HepG2 (cell line): Measurements from ENCODE around the gene UNG. TPM values are rescaled to one million over a fixed set of nuclear protein-coding genes. Genes with fewer than 3 reads are reported as not detected.

Experiments
- ATAC-seq: fragments of 200-7000 bp; cut with Tn5 transposase; 3 replicates; pipeline ENCODE4 v1.9.1; 2020; ENCODE audit warnings: mild to moderate bottlenecking, moderate library complexity
- BruUV-seq: library from RNA; stranded (reverse); fragments of 400-500 nt; replicated peaks from 2 replicates; lab custom pipeline; 2021; lab: Mats Ljungman, UMichigan
- CTCF ChIA-PET: fragments of 300-600 bp; formaldehyde crosslinking; extraction: SDS; loops from one replicate; lab custom pipeline; 2021; ENCODE audit warnings: low total read pairs, inconsistent platforms, low intra/inter-chr PET ratio; lab: Yijun Ruan, JAX
- POLR2A ChIA-PET: fragments of 350-600 bp; sonication (Branson Sonifier 250); formaldehyde crosslinking; loops from one replicate; lab custom pipeline; 2020; ENCODE audit warnings: antibody characterized with exemption, inconsistent platforms; lab: Yijun Ruan, JAX
- DNase-seq: peaks from one replicate; pipeline ENCODE4 v3.0.0-alpha.2; 2015; ENCODE audit warnings: low spot score
- FAIRE-seq: peaks from 3 replicates; lab custom pipeline; 2011; peaks lifted over from hg19 to GRCh38; lab: Jason Lieb, UNC
- H2AFZ ChIP-seq: one replicate; pipeline ENCODE4 v1.6.1; 2011; ENCODE audit warnings: low read length, inconsistent platforms
- H3K27ac ChIP-seq: fragments of 300-600 bp; 3 replicates; pipeline ENCODE4 v1.8.0; 2011; ENCODE audit warnings: mixed run types, mild to moderate bottlenecking, mixed read lengths, low read length, inconsistent platforms; ENCODE audit not compliant: insufficient read depth; ENCODE audit errors: extremely low read length
- H3K27me3 ChIP-seq, 2 experiments: fragments of 200-600 bp in 1 of 2; 2 replicates in 1 of 2; 3 replicates in 1 of 2; pipeline versions ENCODE4 v1.6.0 to v1.8.0; 2011; ENCODE audit warnings: low read length in 2 of 2, mild to moderate bottlenecking in 2 of 2, moderate library complexity in 2 of 2, inconsistent platforms in 1 of 2; ENCODE audit not compliant: insufficient read depth in 2 of 2, control insufficient read depth in 1 of 2
- H3K36me3 ChIP-seq, 2 experiments: fragments of 200-600 bp in 1 of 2; replicated peaks in 1 of 2; 2 replicates in 1 of 2; 3 replicates in 1 of 2; pipeline versions ENCODE4 v1.5.1 to v1.8.0; 2011; ENCODE audit warnings: low read length in 2 of 2, inconsistent platforms in 1 of 2; ENCODE audit not compliant: insufficient read depth in 2 of 2, control insufficient read depth in 1 of 2
- H3K4me1 ChIP-seq: 2 replicates; pipeline ENCODE4 v1.5.1; 2012; ENCODE audit warnings: low read length, inconsistent platforms; ENCODE audit not compliant: insufficient read depth
- H3K4me2 ChIP-seq: 2 replicates; pipeline ENCODE4 v1.6.0; 2011; ENCODE audit warnings: low read depth, low read length, inconsistent platforms
- H3K4me3 ChIP-seq, 3 experiments: fragments of 200-600 bp in 1 of 3; sonication (generic), shearing (Covaris generic) in 1 of 3; replicated peaks in 1 of 3; 2 replicates each; pipeline ENCODE4 v1.5.1; 2011 to 2016; ENCODE audit warnings: low read length in 3 of 3, inconsistent platforms in 2 of 3, low read depth in 2 of 3, mild to moderate bottlenecking in 2 of 3, control low read depth in 1 of 3, mixed read lengths in 1 of 3; ENCODE audit not compliant: insufficient read depth in 1 of 3
- H3K79me2 ChIP-seq: one replicate; pipeline ENCODE4 v1.6.1; 2011; ENCODE audit warnings: low read length, inconsistent platforms; ENCODE audit not compliant: insufficient read depth
- H3K9ac ChIP-seq: 2 replicates; pipeline ENCODE4 v1.6.0; 2011; ENCODE audit warnings: mild to moderate bottlenecking, low read depth, low read length, inconsistent platforms; ENCODE audit not compliant: insufficient read depth
- H3K9me3 ChIP-seq: 2 replicates; pipeline ENCODE4 v1.5.1; 2012; ENCODE audit warnings: mild to moderate bottlenecking, low read length
- H4K20me1 ChIP-seq: 2 replicates; pipeline ENCODE4 v1.6.0; 2011; ENCODE audit warnings: inconsistent platforms, mild to moderate bottlenecking, low read length, moderate library complexity; ENCODE audit not compliant: insufficient read depth
- CEBPG ChIP-seq: IDR thresholded peaks from 2 replicates; pipeline ENCODE4 v1.6.1; 2016
- HNRNPL ChIP-seq: fragments of 200-400 bp; formaldehyde crosslinking; IDR thresholded peaks from 2 replicates; pipeline ENCODE4 v1.6.1; 2017; ENCODE audit warnings: mild to moderate bottlenecking, low read depth, low read length
- SRSF9 ChIP-seq: fragments of 200-400 bp; formaldehyde crosslinking; IDR thresholded peaks from 2 replicates; pipeline ENCODE4 v1.6.1; 2018; ENCODE audit warnings: borderline replicate concordance, mild to moderate bottlenecking, low read depth, low read length; ENCODE audit not compliant: insufficient read depth, poor library complexity, severe bottlenecking
- ZMYM2 ChIP-seq: sonication (generic); formaldehyde crosslinking; IDR thresholded peaks from 2 replicates; pipeline ENCODE4 v1.8.0; 2022; ENCODE audit warnings: mild to moderate bottlenecking, missing genetic modification reagents
- ZNF124 ChIP-seq: sonication (generic); formaldehyde crosslinking; IDR thresholded peaks from 2 replicates; pipeline ENCODE4 v1.4.0; 2020; ENCODE audit warnings: missing genetic modification reagents
- ZNF30 ChIP-seq: sonication (generic); formaldehyde crosslinking; IDR thresholded peaks from 2 replicates; pipeline ENCODE4 v1.5.0; 2020; ENCODE audit warnings: mild to moderate bottlenecking, missing genetic modification reagents
- ZNF678 ChIP-seq: sonication (generic); formaldehyde crosslinking; IDR thresholded peaks from 2 replicates; pipeline ENCODE4 v1.4.0; 2020; ENCODE audit warnings: mild to moderate bottlenecking, missing genetic modification reagents
- ZSCAN29 ChIP-seq: sonication (generic); formaldehyde crosslinking; conservative IDR thresholded peaks from 2 replicates; pipeline ENCODE4 v1.4.0; 2020; ENCODE audit warnings: mild to moderate bottlenecking, missing genetic modification reagents
- ZSCAN31 ChIP-seq: sonication (generic); formaldehyde crosslinking; IDR thresholded peaks from 2 replicates; pipeline ENCODE4 v1.5.0; 2020; ENCODE audit warnings: low read depth, mild to moderate bottlenecking, missing genetic modification reagents
- in situ Hi-C: cut with HindIII; loops from 2 replicates; pipeline ENCODE4 v1.10.0; 2017; ENCODE audit warnings: low pct_unique_long_range_greater_than_20kb; ENCODE audit not compliant: extremely low pct_ligation_motif_present
- intact Hi-C: fragments of 100-400 bp; cut with micrococcal nuclease; formaldehyde crosslinking; loops from one replicate; pipeline ENCODE4 v1.10.0; 2022; ENCODE audit not compliant: unreplicated experiment
- polyA plus RNA-seq, 8 experiments: library from polyadenylated mRNA; depleted of rRNA in 3 of 8; stranded (reverse) in 7 of 8; unstranded in 1 of 8; fragments of >200 nt; fragmentation: Illumina TruSeq in 4 of 8; extraction: Trizol in 4 of 8; gene quantifications; 2 replicates each; pipeline versions ENCODE4 v1.2.1 to v1.2.3, GENCODE V29; 2011 to 2016; ENCODE audit warnings: low read depth in 4 of 8, missing spikeins in 1 of 8, mixed read lengths in 1 of 8; ENCODE audit not compliant: insufficient read depth in 1 of 8
- total RNA-seq, 5 experiments: library from RNA; depleted of rRNA; stranded (reverse); fragments of >200 nt; fragmentation: Illumina TruSeq; extraction: Trizol; gene quantifications; 2 replicates each; pipeline ENCODE4 v1.2.3, GENCODE V29; 2016; ENCODE audit warnings: low read depth in 1 of 5
- TF ChIP-seq, protein P1 (sequence below): sonication (generic); formaldehyde crosslinking; IDR thresholded peaks from 2 replicates; pipeline ENCODE4 v1.8.0; 2022; ENCODE audit warnings: mild to moderate bottlenecking, missing genetic modification reagents, moderate library complexity
- TF ChIP-seq, protein P2 (sequence below): IDR thresholded peaks from 2 replicates; pipeline ENCODE4 v1.6.1; 2016; ENCODE audit warnings: mild to moderate bottlenecking, missing biosample characterization, missing genetic modification reagents
- TF ChIP-seq, protein P3 (sequence below): sonication (generic); formaldehyde crosslinking; IDR thresholded peaks from 2 replicates; pipeline ENCODE4 v1.8.1; 2023; ENCODE audit warnings: mild to moderate bottlenecking, missing genetic modification reagents

The UNG gene
- total and polyA plus RNA-seq, 2 of the 13 experiments (the other 11 are each of a cell fraction or from before 2014, with no cell fraction given): 23.3 to 114 TPM

DNA sequence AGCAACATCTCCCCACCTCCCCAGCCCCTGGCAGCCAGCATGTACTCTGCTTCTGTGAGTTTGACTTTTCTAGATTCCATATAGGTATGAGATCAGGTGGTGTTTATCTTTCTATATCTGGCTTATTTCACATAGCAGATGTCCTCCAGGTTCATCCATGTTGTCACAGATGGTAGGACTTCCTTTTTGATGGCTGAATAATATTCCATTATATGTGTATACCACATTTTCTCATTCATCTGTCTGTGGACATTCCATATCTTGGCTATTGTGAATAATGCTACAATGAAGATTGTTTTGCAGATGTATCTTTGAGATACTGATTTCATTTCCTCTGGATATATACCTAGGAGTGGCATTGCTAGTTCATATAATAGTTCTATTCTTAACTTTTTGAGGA lies 22.5 kb upstream of the UNG start:
- peaks cover 6 to 26% of the 10 kb centered on the region in 2 experiments; a peak in 4 of 5 replicates for H3K36me3 ChIP-seq
- H3K4me3 ChIP-seq: no peak overlapping the region
- no peaks in the 10 kb centered on the region for H3K79me2 ChIP-seq
- intact Hi-C loops (no loop called here), in situ Hi-C loops (no loop called here)
- ChIA-PET CTCF (no interaction called here), POLR2A (no interaction called here)
- DNase-seq: no peak
- H3K27me3 ChIP-seq: no peaks in the 10 kb centered on the region
- no peak for FAIRE-seq
- H3K9me3 ChIP-seq: no peaks in the 10 kb centered on the region
- no peak overlapping the region for H2AFZ ChIP-seq
- TF ChIP-seq ZMYM2 (CRISPR knock-in tag) (no peak), ZSCAN29 (CRISPR knock-in tag) (no peak), ZSCAN31 (no peak), ZNF30 (no peak), ZNF124 (CRISPR knock-in tag) (no peak), SRSF9 (no peak), HNRNPL (no peak), ZNF678 (no peak), CEBPG (CRISPR knock-in tag) (no peak)
- TF ChIP-seq, protein P1, sequence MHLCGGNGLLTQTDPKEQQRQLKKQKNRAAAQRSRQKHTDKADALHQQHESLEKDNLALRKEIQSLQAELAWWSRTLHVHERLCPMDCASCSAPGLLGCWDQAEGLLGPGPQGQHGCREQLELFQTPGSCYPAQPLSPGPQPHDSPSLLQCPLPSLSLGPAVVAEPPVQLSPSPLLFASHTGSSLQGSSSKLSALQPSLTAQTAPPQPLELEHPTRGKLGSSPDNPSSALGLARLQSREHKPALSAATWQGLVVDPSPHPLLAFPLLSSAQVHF (CRISPR knock-in tag): no peak
- TF ChIP-seq, protein P2, sequence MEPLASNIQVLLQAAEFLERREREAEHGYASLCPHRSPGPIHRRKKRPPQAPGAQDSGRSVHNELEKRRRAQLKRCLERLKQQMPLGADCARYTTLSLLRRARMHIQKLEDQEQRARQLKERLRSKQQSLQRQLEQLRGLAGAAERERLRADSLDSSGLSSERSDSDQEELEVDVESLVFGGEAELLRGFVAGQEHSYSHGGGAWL (CRISPR knock-in tag): no peak
- TF ChIP-seq, protein P3, sequence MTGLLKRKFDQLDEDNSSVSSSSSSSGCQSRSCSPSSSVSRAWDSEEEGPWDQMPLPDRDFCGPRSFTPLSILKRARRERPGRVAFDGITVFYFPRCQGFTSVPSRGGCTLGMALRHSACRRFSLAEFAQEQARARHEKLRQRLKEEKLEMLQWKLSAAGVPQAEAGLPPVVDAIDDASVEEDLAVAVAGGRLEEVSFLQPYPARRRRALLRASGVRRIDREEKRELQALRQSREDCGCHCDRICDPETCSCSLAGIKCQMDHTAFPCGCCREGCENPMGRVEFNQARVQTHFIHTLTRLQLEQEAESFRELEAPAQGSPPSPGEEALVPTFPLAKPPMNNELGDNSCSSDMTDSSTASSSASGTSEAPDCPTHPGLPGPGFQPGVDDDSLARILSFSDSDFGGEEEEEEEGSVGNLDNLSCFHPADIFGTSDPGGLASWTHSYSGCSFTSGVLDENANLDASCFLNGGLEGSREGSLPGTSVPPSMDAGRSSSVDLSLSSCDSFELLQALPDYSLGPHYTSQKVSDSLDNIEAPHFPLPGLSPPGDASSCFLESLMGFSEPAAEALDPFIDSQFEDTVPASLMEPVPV (CRISPR knock-in tag): no peak
- no TSS peak for BruUV-seq
- H4K20me1 ChIP-seq: no peaks in the 10 kb centered on the region
- ATAC-seq: no peak
- H3K4me1 ChIP-seq: peaks cover 8% of the 10 kb centered on the region
- H3K27ac ChIP-seq: no peak overlapping the region
- H3K4me2 ChIP-seq: no peak overlapping the region
- H3K9ac ChIP-seq: no peak overlapping the region
